Testis (tissue), 2 donors: ENCODE data around the gene ARHGEF38.

Experiments
- CTCF ChIP-seq, 3 experiments: fragments of 450-650 bp in 2 of 3; fragments of 200-600 bp in 1 of 3; sonication (generic) in 1 of 3; IDR thresholded peaks; one replicate each; pipeline ENCODE4 v1.5.1; 2016 to 2019; ENCODE audit warnings: antibody characterized with exemption in 3 of 3, mild to moderate bottlenecking in 2 of 3, moderate library complexity in 1 of 3
- POLR2A ChIP-seq: fragments of 450-650 bp; IDR thresholded peaks from one replicate; pipeline ENCODE4 v1.6.1; 2017; ENCODE audit warnings: antibody characterized with exemption, mild to moderate bottlenecking, moderate library complexity

GRCh38 chr4:105520819-105521790, 31.3 kb upstream of the ARHGEF38 start:
- TF ChIP-seq POLR2A (no peak), CTCF (IDR thresholded peaks at IDR 0.05) (peak in 1 of 3 experiments; percentile 35)
